ENCODE measurements around the gene CCDC183.
"Not testable (repeated sequence)": the region's sequence is repeated elsewhere in the genome, so short reads cannot be mapped to it uniquely, and the experiment has no call there.

The CCDC183 gene

DNA sequence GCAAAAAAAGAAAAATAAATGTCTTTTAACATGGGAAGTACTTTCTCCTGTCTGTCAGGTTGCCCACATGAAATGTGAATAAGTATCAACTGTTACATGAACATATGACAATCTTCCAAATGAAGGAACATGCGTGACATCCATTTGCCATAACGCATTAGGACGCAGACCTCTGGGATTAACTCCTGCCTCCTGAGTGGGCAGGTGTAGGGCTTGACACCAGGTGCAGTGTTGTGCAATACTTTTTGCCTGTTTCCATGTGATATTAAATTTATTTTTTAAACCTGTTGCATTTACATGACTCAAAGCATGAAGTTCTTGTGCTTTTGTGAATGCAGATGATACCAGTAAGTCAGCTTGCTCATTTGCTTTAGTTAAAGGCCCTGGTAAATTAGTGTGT is 13.7 kb upstream of the CCDC183 start:
- H3K27me3 ChIP-seq (ENCODE audit: insufficient read depth, low read length, poor library complexity): no peaks in the 10 kb centered on the region
- no peak overlapping the region for H4K5ac ChIP-seq (ENCODE audit: low read length)
- DNase-seq: no peak
- no peaks in the 10 kb centered on the region for H3K79me2 ChIP-seq (ENCODE audit: control insufficient read depth, insufficient read depth, low read length)
- H2BK5ac ChIP-seq (ENCODE audit: low read length): no peak overlapping the region
- no peak overlapping the region for H2BK120ac ChIP-seq (ENCODE audit: low read depth, low read length)
- H3K79me1 ChIP-seq (ENCODE audit: low read length): no peaks in the 10 kb centered on the region
- no peak overlapping the region for H2AK5ac ChIP-seq (ENCODE audit: low read length)
- no peak overlapping the region for H3K23ac ChIP-seq (ENCODE audit: low read length)
- no peak overlapping the region for H3K9ac ChIP-seq (ENCODE audit: low read length)
- no peak overlapping the region for H3K56ac ChIP-seq (ENCODE audit: low read length)
- no peak overlapping the region for H3K4me3 ChIP-seq (ENCODE audit: low read length)
- no CpG with 5 or more reads among the region's 3 CpGs for WGBS (ENCODE audit: extremely low coverage, insufficient coverage, low lambda C conversion rate)
- H3K36me3 ChIP-seq (ENCODE audit: control insufficient read depth, insufficient read depth, low read length): no peaks in the 10 kb centered on the region
- H4K8ac ChIP-seq (ENCODE audit: low read depth, low read length): no peak overlapping the region
- H2BK15ac ChIP-seq (replicated peaks; ENCODE audit: low read depth): no peak overlapping the region
- no peak overlapping the region for H3K4me2 ChIP-seq (ENCODE audit: low read length)
- no peak overlapping the region for H3K4ac ChIP-seq (ENCODE audit: low read depth, low read length)
- no peak overlapping the region for H3K27ac ChIP-seq (ENCODE audit: low read depth, low read length)
- H3K4me1 ChIP-seq (ENCODE audit: control insufficient read depth, low read depth, low read length): no peaks in the 10 kb centered on the region
- no peak overlapping the region for H3K18ac ChIP-seq (ENCODE audit: low read length)

DNA sequence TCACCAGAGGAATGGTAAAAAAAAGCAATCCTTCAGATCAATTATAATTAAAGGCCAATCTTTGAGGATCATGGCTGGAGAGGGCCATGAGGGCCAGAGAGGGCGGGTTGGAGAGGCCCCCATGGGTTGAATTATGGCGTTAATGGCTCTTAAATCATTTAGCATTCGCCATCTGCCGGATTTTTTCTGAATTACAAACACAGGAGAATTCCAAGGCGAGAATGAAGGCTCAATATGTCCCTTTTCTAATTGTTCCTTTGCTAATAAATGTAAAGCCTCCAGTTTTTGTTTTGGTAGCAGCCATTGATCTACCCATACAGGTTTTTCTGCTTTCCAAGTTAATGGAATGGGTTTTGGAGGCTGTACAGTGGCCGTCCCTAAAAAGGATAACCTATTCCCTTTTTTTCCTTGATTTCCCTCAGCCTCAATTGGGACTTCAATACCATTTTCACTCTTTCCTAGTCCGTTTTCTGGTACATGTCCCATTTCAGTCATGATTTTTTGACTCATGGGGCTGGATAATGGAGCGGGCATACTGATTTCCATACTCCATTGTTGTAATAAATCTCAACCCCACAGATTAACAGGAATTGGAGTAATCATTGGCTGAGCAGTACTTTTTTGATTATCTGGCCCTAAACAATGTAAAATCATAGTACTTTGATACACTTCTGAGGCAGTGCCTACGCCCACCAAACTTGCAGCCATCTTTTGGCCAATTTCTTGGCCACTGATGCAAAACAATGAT is 11.7 kb upstream of the CCDC183 start:
- H4K5ac ChIP-seq (ENCODE audit: low read length): no peak overlapping the region
- no peak overlapping the region for H3K18ac ChIP-seq (ENCODE audit: low read length)
- H4K8ac ChIP-seq (ENCODE audit: low read depth, low read length): no peak overlapping the region
- H3K79me1 ChIP-seq (ENCODE audit: low read length): no peaks in the 10 kb centered on the region
- no peak overlapping the region for H2BK5ac ChIP-seq (ENCODE audit: low read length)
- H3K4me2 ChIP-seq (ENCODE audit: low read length): no peak overlapping the region
- H3K23ac ChIP-seq (ENCODE audit: low read length): no peak overlapping the region
- no CpG with 5 or more reads among the region's 9 CpGs for WGBS (ENCODE audit: extremely low coverage, insufficient coverage, low lambda C conversion rate)
- H3K4me3 ChIP-seq (ENCODE audit: low read length): no peak overlapping the region
- H3K9ac ChIP-seq (ENCODE audit: low read length): no peak overlapping the region
- H3K79me2 ChIP-seq (ENCODE audit: control insufficient read depth, insufficient read depth, low read length): no peaks in the 10 kb centered on the region
- no peak overlapping the region for H3K4ac ChIP-seq (ENCODE audit: low read depth, low read length)
- no peak overlapping the region for H3K56ac ChIP-seq (ENCODE audit: low read length)
- H2BK120ac ChIP-seq (ENCODE audit: low read depth, low read length): no peak overlapping the region
- no peaks in the 10 kb centered on the region for H3K27me3 ChIP-seq (ENCODE audit: insufficient read depth, low read length, poor library complexity)
- H2BK15ac ChIP-seq (replicated peaks; ENCODE audit: low read depth): no peak overlapping the region
- H3K36me3 ChIP-seq (ENCODE audit: control insufficient read depth, insufficient read depth, low read length): no peaks in the 10 kb centered on the region
- no peak for DNase-seq
- H3K27ac ChIP-seq (ENCODE audit: low read depth, low read length): no peak overlapping the region
- no peaks in the 10 kb centered on the region for H3K4me1 ChIP-seq (ENCODE audit: control insufficient read depth, low read depth, low read length)
- H2AK5ac ChIP-seq (ENCODE audit: low read length): no peak overlapping the region

DNA sequence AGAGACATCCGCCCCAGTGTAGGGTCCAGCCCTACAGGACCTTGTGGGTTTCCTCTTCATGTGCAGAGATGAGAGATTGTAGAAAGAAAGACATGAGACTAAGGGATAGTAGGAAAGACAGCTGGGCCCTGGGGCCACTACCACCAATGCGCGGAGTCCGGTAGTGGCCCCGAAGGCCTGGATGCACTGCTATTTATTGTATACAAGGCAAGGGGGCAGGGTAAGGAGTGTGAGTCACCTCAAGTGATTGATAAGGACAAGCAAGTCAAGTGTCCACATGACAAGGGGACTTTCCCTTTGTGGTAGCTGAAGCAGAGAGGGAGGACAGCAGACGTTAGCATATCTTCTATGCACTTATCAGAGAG is 11.2 kb upstream of the CCDC183 start:
- Histone ChIP-seq H3K4ac (ENCODE audit: low read depth, low read length) (no peak overlapping the region), H3K4me3 (ENCODE audit: low read length) (no peak overlapping the region), H3K18ac (ENCODE audit: low read length) (no peak overlapping the region), H3K4me2 (ENCODE audit: low read length) (no peak overlapping the region), H4K8ac (ENCODE audit: low read depth, low read length) (no peak overlapping the region), H3K79me2 (ENCODE audit: control insufficient read depth, insufficient read depth, low read length) (no peaks in the 10 kb centered on the region), H3K27ac (ENCODE audit: low read depth, low read length) (no peak overlapping the region), H3K56ac (ENCODE audit: low read length) (no peak overlapping the region), H3K27me3 (ENCODE audit: insufficient read depth, low read length, poor library complexity) (no peaks in the 10 kb centered on the region), H3K23ac (ENCODE audit: low read length) (no peak overlapping the region), H2BK5ac (ENCODE audit: low read length) (no peak overlapping the region), H2BK120ac (ENCODE audit: low read depth, low read length) (no peak overlapping the region), H3K36me3 (ENCODE audit: control insufficient read depth, insufficient read depth, low read length) (no peaks in the 10 kb centered on the region), H3K9ac (ENCODE audit: low read length) (no peak overlapping the region), H4K5ac (ENCODE audit: low read length) (no peak overlapping the region), H2AK5ac (ENCODE audit: low read length) (no peak overlapping the region), H3K79me1 (ENCODE audit: low read length) (no peaks in the 10 kb centered on the region), H2BK15ac (replicated peaks; ENCODE audit: low read depth) (no peak overlapping the region), H3K4me1 (ENCODE audit: control insufficient read depth, low read depth, low read length) (no peaks in the 10 kb centered on the region)
- WGBS (ENCODE audit: extremely low coverage, insufficient coverage, low lambda C conversion rate): no CpG with 5 or more reads among the region's 6 CpGs
- DNase-seq: no peak

DNA sequence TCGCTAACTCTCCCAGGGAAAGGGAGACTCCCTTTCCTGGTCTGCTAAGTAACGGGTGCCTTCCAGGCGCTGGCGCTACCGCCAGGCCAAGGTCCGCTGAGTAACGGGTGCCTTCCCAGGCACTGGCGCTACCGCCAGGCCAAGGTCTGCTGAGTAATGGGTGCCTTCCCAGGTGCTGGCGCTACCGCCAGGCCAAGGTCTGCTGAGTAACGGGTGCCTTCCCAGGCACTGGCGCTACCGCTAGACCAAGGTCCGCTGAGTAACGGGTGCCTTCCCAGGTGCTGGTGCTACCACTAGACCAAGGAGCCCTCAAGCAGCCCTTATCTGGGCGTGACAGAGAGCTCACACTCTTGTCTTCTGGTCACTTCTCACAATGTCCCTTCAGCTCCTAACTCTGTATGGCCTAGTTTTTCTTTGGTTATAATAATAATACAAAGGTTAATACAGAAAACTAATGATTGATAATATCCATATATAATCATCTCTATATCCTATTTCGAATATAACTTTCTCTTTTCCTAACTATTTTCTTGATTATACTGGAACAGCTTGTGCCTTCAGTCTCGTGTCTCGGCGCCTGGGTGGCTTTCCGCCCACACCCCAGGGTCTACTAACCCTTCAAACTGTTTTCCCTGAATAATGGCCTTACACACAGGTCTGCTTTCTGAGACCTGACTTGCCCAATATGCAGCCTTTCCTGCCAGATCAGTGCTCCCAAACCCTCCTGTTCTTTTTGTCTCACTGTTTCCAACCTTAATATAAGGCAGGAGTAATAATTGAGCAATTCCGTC is 10.4 kb upstream of the CCDC183 start:
- H3K18ac ChIP-seq (ENCODE audit: low read length); H3K4me2 ChIP-seq (ENCODE audit: low read length); H3K27ac ChIP-seq (ENCODE audit: low read depth, low read length); H3K4me3 ChIP-seq (ENCODE audit: low read length); H3K27me3 ChIP-seq (ENCODE audit: insufficient read depth, low read length, poor library complexity); H3K79me2 ChIP-seq (ENCODE audit: control insufficient read depth, insufficient read depth, low read length); H3K79me1 ChIP-seq (ENCODE audit: low read length); H3K4ac ChIP-seq (ENCODE audit: low read depth, low read length); H2BK120ac ChIP-seq (ENCODE audit: low read depth, low read length); DNase-seq; H2AK5ac ChIP-seq (ENCODE audit: low read length); H4K5ac ChIP-seq (ENCODE audit: low read length); H2BK5ac ChIP-seq (ENCODE audit: low read length); H3K36me3 ChIP-seq (ENCODE audit: control insufficient read depth, insufficient read depth, low read length); H2BK15ac ChIP-seq (replicated peaks; ENCODE audit: low read depth); H4K8ac ChIP-seq (ENCODE audit: low read depth, low read length); H3K56ac ChIP-seq (ENCODE audit: low read length); H3K9ac ChIP-seq (ENCODE audit: low read length); H3K23ac ChIP-seq (ENCODE audit: low read length); H3K4me1 ChIP-seq (ENCODE audit: control insufficient read depth, low read depth, low read length): not testable (repeated sequence)
- WGBS (ENCODE audit: extremely low coverage, insufficient coverage, low lambda C conversion rate): no CpG with 5 or more reads among the region's 23 CpGs

DNA sequence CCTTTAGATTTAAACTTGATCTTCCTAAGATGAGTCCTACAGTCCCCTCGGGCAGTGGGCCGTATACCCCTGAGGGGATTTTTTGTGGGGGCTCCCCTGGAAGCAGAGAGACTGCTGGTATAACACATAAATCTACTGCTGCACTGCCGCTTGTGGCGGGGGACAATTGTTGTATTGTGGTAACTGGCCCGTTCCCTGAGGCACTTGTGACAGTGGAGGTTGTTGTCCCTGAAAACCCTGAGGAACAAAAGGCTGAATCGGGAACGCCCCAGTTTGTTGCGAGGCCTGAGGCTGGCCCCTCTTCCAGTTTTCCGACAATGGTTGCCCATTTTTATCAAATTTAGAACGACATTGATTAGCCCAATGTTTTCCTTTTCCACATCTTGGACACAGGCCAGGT is 9.7 kb upstream of the CCDC183 start:
- H3K4me3 ChIP-seq (ENCODE audit: low read length): no peak overlapping the region
- no peaks in the 10 kb centered on the region for H3K4me1 ChIP-seq (ENCODE audit: control insufficient read depth, low read depth, low read length)
- WGBS (ENCODE audit: extremely low coverage, insufficient coverage, low lambda C conversion rate): no CpG with 5 or more reads among the region's 10 CpGs
- no peak overlapping the region for H2AK5ac ChIP-seq (ENCODE audit: low read length)
- H2BK15ac ChIP-seq (replicated peaks; ENCODE audit: low read depth): no peak overlapping the region
- H3K27ac ChIP-seq (ENCODE audit: low read depth, low read length): no peak overlapping the region
- no peak overlapping the region for H4K8ac ChIP-seq (ENCODE audit: low read depth, low read length)
- H3K79me2 ChIP-seq (ENCODE audit: control insufficient read depth, insufficient read depth, low read length): no peaks in the 10 kb centered on the region
- H3K23ac ChIP-seq (ENCODE audit: low read length): no peak overlapping the region
- H2BK120ac ChIP-seq (ENCODE audit: low read depth, low read length): no peak overlapping the region
- H3K9ac ChIP-seq (ENCODE audit: low read length): no peak overlapping the region
- H3K36me3 ChIP-seq (ENCODE audit: control insufficient read depth, insufficient read depth, low read length): no peaks in the 10 kb centered on the region
- DNase-seq: no peak
- no peak overlapping the region for H4K5ac ChIP-seq (ENCODE audit: low read length)
- no peaks in the 10 kb centered on the region for H3K27me3 ChIP-seq (ENCODE audit: insufficient read depth, low read length, poor library complexity)
- no peaks in the 10 kb centered on the region for H3K79me1 ChIP-seq (ENCODE audit: low read length)
- no peak overlapping the region for H3K18ac ChIP-seq (ENCODE audit: low read length)
- H3K4ac ChIP-seq (ENCODE audit: low read depth, low read length): no peak overlapping the region
- no peak overlapping the region for H3K56ac ChIP-seq (ENCODE audit: low read length)
- H2BK5ac ChIP-seq (ENCODE audit: low read length): no peak overlapping the region
- H3K4me2 ChIP-seq (ENCODE audit: low read length): no peak overlapping the region
